Aorta (tissue), 5 donors: ENCODE measurements around the gene SLC66A2. TPM values are rescaled to one million over a fixed set of nuclear protein-coding genes. Genes with fewer than 3 reads are reported as not detected.

Source experiments
- ATAC-seq: fragments of 200-7000 bp; cut with Tn5 transposase; one replicate; pipeline ENCODE4 v1.9.1; 2022; ENCODE audit warnings: moderate library complexity; ENCODE audit not compliant: low FRiP score
- DNase-seq, 2 donors: peaks; one replicate each; pipeline ENCODE4 v3.0.0-alpha.2; 2020
- H3K27ac ChIP-seq, 2 donors: one replicate each; pipeline ENCODE4 v1.5.1; 2013; ENCODE audit warnings: low read length in 2 of 2, mild to moderate bottlenecking in 2 of 2, moderate library complexity in 2 of 2, control low read depth in 1 of 2, inconsistent platforms in 1 of 2, low read depth in 1 of 2
- H3K27me3 ChIP-seq, 2 donors: one replicate each; pipeline ENCODE4 v1.6.1; 2013; ENCODE audit warnings: control low read depth in 1 of 2, low read length in 1 of 2, mild to moderate bottlenecking in 1 of 2, moderate library complexity in 1 of 2; ENCODE audit not compliant: insufficient read depth in 2 of 2, control insufficient read depth in 1 of 2
- H3K36me3 ChIP-seq, 2 donors: one replicate each; pipeline ENCODE4 v1.6.1; 2013; ENCODE audit warnings: control low read depth in 1 of 2, low read length in 1 of 2, mild to moderate bottlenecking in 1 of 2; ENCODE audit not compliant: insufficient read depth in 2 of 2, control insufficient read depth in 1 of 2
- H3K4me1 ChIP-seq, 2 donors: one replicate each; pipeline ENCODE4 v1.6.1; 2013; ENCODE audit warnings: low read length in 2 of 2, control low read depth in 1 of 2, mild to moderate bottlenecking in 1 of 2, moderate library complexity in 1 of 2; ENCODE audit not compliant: insufficient read depth in 2 of 2, control insufficient read depth in 1 of 2
- H3K4me3 ChIP-seq, 2 donors: one replicate each; pipeline ENCODE4 v1.5.1; 2013; ENCODE audit warnings: low read length in 2 of 2, control low read depth in 1 of 2, mild to moderate bottlenecking in 1 of 2
- H3K9me3 ChIP-seq: one replicate; pipeline ENCODE4 v1.6.1; 2013; ENCODE audit warnings: mild to moderate bottlenecking, low read length; ENCODE audit not compliant: control insufficient read depth
- WGBS, 2 donors: extraction: QIAGEN DNeasy Blood & Tissue Kit; methylation state at CpG; one replicate each; pipeline ENCODE4 v1.1.7; 2013; 5-methylcytosine and 5-hydroxymethylcytosine counted together
- intact Hi-C, 2 donors: fragments of 100-400 bp; cut with DNase I; formaldehyde crosslinking; loops; one replicate each; pipeline versions ENCODE4 v1.14.2 to v1.15.0; 2022
- polyA plus RNA-seq, 2 donors: library from polyadenylated mRNA; stranded (reverse); fragments of 200-250 nt; gene quantifications; one replicate each; pipeline ENCODE4 v1.2.3, GENCODE V29; 2013
- total RNA-seq, 2 donors: library from RNA; stranded (reverse); fragmentation: NEBNext Ultra II Directional; extraction: Animal tissue kit (Norgen Biotek cat#: 25700); gene quantifications; one replicate each; pipeline ENCODE4 v1.2.1, GENCODE V29; 2021
- donor health status: healthy with polysubstance abuse.
- donor health status: Bipolar disorder and iron deficiency.
- donor health status: DM: no; HTN: no; CAD: no.
- donor health status: DM: no; HTN: no; CAD: no.
- donor health status: DM: yes; HTN: yes; CAD: no.

Gene SLC66A2
- total and polyA plus RNA-seq, 4 donors = 12.9 to 48.8 (median 43.9) TPM

GRCh38 chr18:79857082-79857671, 94.3 kb downstream of the SLC66A2 start:
- H3K27ac ChIP-seq = no peak overlapping the region
- H3K27me3 ChIP-seq = no peaks in the 10 kb centered on the region
- intact Hi-C loops = no loop called here
- no peaks in the 10 kb centered on the region for H3K4me1 ChIP-seq
- DNase-seq (peak in 1 of 2 donors; percentile 58), ATAC-seq (no peak)
- H3K4me3 ChIP-seq = no peak overlapping the region
- WGBS, 2 donors = 15 to 20% methylated on average over 14 of the region's 14 CpGs
- no peaks in the 10 kb centered on the region for H3K36me3 ChIP-seq
- no peaks in the 10 kb centered on the region for H3K9me3 ChIP-seq

GRCh38 chr18:79856119-79857007, 95.1 kb downstream of the SLC66A2 start:
- no peak for ATAC-seq
- peaks cover under 1% of the 10 kb centered on the region for H3K9me3 ChIP-seq
- intact Hi-C loops = no loop called here
- H3K27ac ChIP-seq = no peak overlapping the region
- no peaks in the 10 kb centered on the region for H3K36me3 ChIP-seq
- H3K4me1 ChIP-seq = no peaks in the 10 kb centered on the region
- H3K4me3 ChIP-seq = no peak overlapping the region
- 43 to 53% methylated on average over 26 of the region's 26 CpGs for WGBS, 2 donors
- DNase-seq = peak; percentile 23 to 50
- no peaks in the 10 kb centered on the region for H3K27me3 ChIP-seq

- H3K9me3 ChIP-seq = peaks cover 1% of the 10 kb centered on the region
- H3K4me3 ChIP-seq = no peak overlapping the region
- no peaks in the 10 kb centered on the region for H3K36me3 ChIP-seq
- H3K27me3 ChIP-seq = no peaks in the 10 kb centered on the region
- DNase-seq = peak in 1 of 2 donors; percentile 57
- 68% methylated on average over 17 of the region's 17 CpGs for WGBS, 2 donors
- intact Hi-C loops = no loop called here
- H3K27ac ChIP-seq = no peak overlapping the region
- ATAC-seq = no peak
- H3K4me1 ChIP-seq = no peaks in the 10 kb centered on the region
Measured at GRCh38 chr18:79855147-79855933, 96.1 kb downstream of the SLC66A2 start.

- 81 to 83% methylated on average over 15 of the region's 15 CpGs for WGBS, 2 donors
- no peak for ATAC-seq
- intact Hi-C loops = no loop called here
Measured at GRCh38 chr18:79853993-79854364, 97.5 kb downstream of the SLC66A2 start.

GRCh38 chr18:79853303-79853992, 98.0 kb downstream of the SLC66A2 start:
- intact Hi-C loops = no loop called here
- WGBS, 2 donors = 77 to 80% methylated on average over 24 to 26 of the region's 26 CpGs
- Histone ChIP-seq H3K4me3 (no peak overlapping the region), H3K27me3 (no peaks in the 10 kb centered on the region), H3K27ac (no peak overlapping the region), H3K4me1 (no peaks in the 10 kb centered on the region), H3K9me3 (peaks cover 1% of the 10 kb centered on the region), H3K36me3 (no peaks in the 10 kb centered on the region)
- DNase-seq (peak in 1 of 2 donors; percentile 67), ATAC-seq (no peak)

More at GRCh38 chr18:79853993-79854364, 97.5 kb downstream of the SLC66A2 start:
- peak in 1 of 2 donors; percentile 50 for DNase-seq
- Histone ChIP-seq H3K4me1 (no peaks in the 10 kb centered on the region), H3K9me3 (peaks cover 1% of the 10 kb centered on the region), H3K36me3 (no peaks in the 10 kb centered on the region), H3K27ac (no peak overlapping the region), H3K27me3 (no peaks in the 10 kb centered on the region), H3K4me3 (no peak overlapping the region)

GRCh38 chr18:79852561-79853302, 98.7 kb downstream of the SLC66A2 start:
- peak; percentile 31 to 58 for DNase-seq
- Histone ChIP-seq H3K36me3 (no peaks in the 10 kb centered on the region), H3K4me1 (no peaks in the 10 kb centered on the region), H3K27ac (no peak overlapping the region), H3K9me3 (peaks cover 1% of the 10 kb centered on the region), H3K4me3 (no peak overlapping the region), H3K27me3 (no peaks in the 10 kb centered on the region)
- 88 to 91% methylated on average over 33 of the region's 33 CpGs for WGBS, 2 donors
- peak; percentile 21 for ATAC-seq
- intact Hi-C loops = no loop called here
